Smooth muscle cell (in vitro differentiated cells): ENCODE measurements around the gene AMPD2. TPM values are rescaled to one million over a fixed set of nuclear protein-coding genes. Genes with fewer than 3 reads are reported as not detected.

ENCODE experiments used
- DNase-seq: peaks from one replicate; lab custom pipeline; 2025; ENCODE audit not compliant: unreplicated experiment; lab: John Stamatoyannopoulos, UW
- H2AFZ ChIP-seq: fragments of 200-600 bp; sonication (generic); 2 replicates; pipeline ENCODE4 v1.6.0; 2016; ENCODE audit warnings: antibody characterized with exemption, low read depth, mild to moderate bottlenecking
- H3F3A ChIP-seq: fragments of 200-600 bp; sonication (generic); 2 replicates; pipeline ENCODE4 v1.6.0; 2017; ENCODE audit warnings: antibody characterized with exemption, low read depth
- H3K27ac ChIP-seq: fragments of 200-600 bp; sonication (generic); 2 replicates; pipeline ENCODE4 v1.5.1; 2016; ENCODE audit warnings: low read depth, mild to moderate bottlenecking
- H3K27me3 ChIP-seq: fragments of 200-600 bp; sonication (generic); 2 replicates; pipeline ENCODE4 v1.6.1; 2016; ENCODE audit warnings: low read depth, mild to moderate bottlenecking
- H3K36me3 ChIP-seq: fragments of 200-600 bp; sonication (generic); 2 replicates; pipeline ENCODE4 v1.5.1; 2016; ENCODE audit warnings: low read depth
- H3K4me1 ChIP-seq: fragments of 200-600 bp; sonication (generic); 2 replicates; pipeline ENCODE4 v1.5.1; 2016; ENCODE audit warnings: low read depth
- H3K4me2 ChIP-seq: fragments of 200-600 bp; sonication (generic); 2 replicates; pipeline ENCODE4 v1.6.0; 2016; ENCODE audit warnings: mild to moderate bottlenecking
- H3K4me3 ChIP-seq: fragments of 200-600 bp; sonication (generic); 2 replicates; pipeline ENCODE4 v1.5.1; 2016; ENCODE audit warnings: mild to moderate bottlenecking
- H3K79me2 ChIP-seq: fragments of 200-600 bp; sonication (generic); 2 replicates; pipeline ENCODE4 v1.6.0; 2016; ENCODE audit warnings: low read depth, mild to moderate bottlenecking
- H3K9ac ChIP-seq: fragments of 200-600 bp; sonication (generic); 2 replicates; pipeline ENCODE4 v1.6.0; 2016; ENCODE audit warnings: low read depth
- H3K9me3 ChIP-seq: fragments of 200-600 bp; sonication (generic); replicated peaks from 2 replicates; pipeline ENCODE4 v1.5.1; 2016; ENCODE audit warnings: low read depth
- H4K20me1 ChIP-seq: fragments of 200-600 bp; sonication (generic); 2 replicates; pipeline ENCODE4 v1.6.0; 2016; ENCODE audit warnings: low read depth
- WGBS: methylation state at CpG from one replicate; pipeline ENCODE4 v1.1.7; 2016; ENCODE audit warnings: low lambda C conversion rate; 5-methylcytosine and 5-hydroxymethylcytosine counted together
- polyA plus RNA-seq: library from polyadenylated mRNA; unstranded; fragments of >200 nt; fragmentation: Nextera tagmentation; extraction: Ambion mirVana; gene quantifications from 2 replicates; pipeline ENCODE4 v1.2.1, GENCODE V29; 2016
- total RNA-seq: library from RNA; depleted of rRNA; stranded (reverse); fragments of >200 nt; gene quantifications from 2 replicates; pipeline ENCODE4 v1.2.3, GENCODE V29; 2014
- TF ChIP-seq, protein P1 (sequence below): fragments of 200-600 bp; sonication (generic); IDR thresholded peaks from 2 replicates; pipeline ENCODE4 v1.5.1; 2017; ENCODE audit warnings: borderline replicate concordance, mild to moderate bottlenecking, antibody characterized with exemption; ENCODE audit not compliant: insufficient read depth, poor library complexity, severe bottlenecking

AMPD2 gene
- total and polyA plus RNA-seq, 2 experiments from 2014 or later, result 57.4 to 104 TPM

GRCh38 chr1:109655615-109656519 is 36.2 kb downstream of the AMPD2 start, which contains the start of gene GSTM4:
Gene GSTM4, plus strand, starts transcription at chr1:109656099. Its CDS starts 291 bp downstream, at chr1:109656390.
- H3K4me1 ChIP-seq, result no peaks in the 10 kb centered on the region
- no peaks in the 10 kb centered on the region for H3F3A ChIP-seq
- WGBS, result 4% methylated on average over 54 of the region's 54 CpGs
- peak within 1 kb of the TSS; percentile 86 for H2AFZ ChIP-seq
- peak within 1 kb of the TSS; percentile 89 for H3K4me2 ChIP-seq
- no peaks in the 10 kb centered on the region for H3K36me3 ChIP-seq
- TF ChIP-seq, protein P1, sequence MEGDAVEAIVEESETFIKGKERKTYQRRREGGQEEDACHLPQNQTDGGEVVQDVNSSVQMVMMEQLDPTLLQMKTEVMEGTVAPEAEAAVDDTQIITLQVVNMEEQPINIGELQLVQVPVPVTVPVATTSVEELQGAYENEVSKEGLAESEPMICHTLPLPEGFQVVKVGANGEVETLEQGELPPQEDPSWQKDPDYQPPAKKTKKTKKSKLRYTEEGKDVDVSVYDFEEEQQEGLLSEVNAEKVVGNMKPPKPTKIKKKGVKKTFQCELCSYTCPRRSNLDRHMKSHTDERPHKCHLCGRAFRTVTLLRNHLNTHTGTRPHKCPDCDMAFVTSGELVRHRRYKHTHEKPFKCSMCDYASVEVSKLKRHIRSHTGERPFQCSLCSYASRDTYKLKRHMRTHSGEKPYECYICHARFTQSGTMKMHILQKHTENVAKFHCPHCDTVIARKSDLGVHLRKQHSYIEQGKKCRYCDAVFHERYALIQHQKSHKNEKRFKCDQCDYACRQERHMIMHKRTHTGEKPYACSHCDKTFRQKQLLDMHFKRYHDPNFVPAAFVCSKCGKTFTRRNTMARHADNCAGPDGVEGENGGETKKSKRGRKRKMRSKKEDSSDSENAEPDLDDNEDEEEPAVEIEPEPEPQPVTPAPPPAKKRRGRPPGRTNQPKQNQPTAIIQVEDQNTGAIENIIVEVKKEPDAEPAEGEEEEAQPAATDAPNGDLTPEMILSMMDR, result no peak
- H3K9me3 ChIP-seq, result no peaks in the 10 kb centered on the region
- H3K27ac ChIP-seq, result peak within 1 kb of the TSS; percentile 36
- H4K20me1 ChIP-seq, result no peaks in the 10 kb centered on the region
- peaks cover 16% of the 10 kb centered on the region for H3K27me3 ChIP-seq
- peak within 1 kb of the TSS; percentile 36 for H3K9ac ChIP-seq
- H3K79me2 ChIP-seq, result no peaks in the 10 kb centered on the region
- H3K4me3 ChIP-seq, result peak within 1 kb of the TSS; percentile 68
- peak; percentile 58 for DNase-seq

GRCh38 chr1:109657395-109657794 is 37.8 kb downstream of the AMPD2 start:
- Histone ChIP-seq H3K79me2 (no peaks in the 10 kb centered on the region), H3K4me3 (no peak overlapping the region)
- 100% methylated on average over 4 of the region's 4 CpGs for WGBS

GRCh38 chr1:109657970-109658369 is 38.3 kb downstream of the AMPD2 start:
- no peaks in the 10 kb centered on the region for H3F3A ChIP-seq
- H3K36me3 ChIP-seq, result no peaks in the 10 kb centered on the region
- TF ChIP-seq, protein P1, result no peak
- H3K4me2 ChIP-seq, result no peak overlapping the region
- 95% methylated on average over 7 of the region's 7 CpGs for WGBS
- H3K4me1 ChIP-seq, result no peaks in the 10 kb centered on the region
- H3K27ac ChIP-seq, result no peak overlapping the region
- H3K27me3 ChIP-seq, result no peaks in the 10 kb centered on the region
- no peaks in the 10 kb centered on the region for H3K79me2 ChIP-seq
- no peak for DNase-seq
- no peak overlapping the region for H2AFZ ChIP-seq
- H3K4me3 ChIP-seq, result no peak overlapping the region
- H3K9me3 ChIP-seq, result no peaks in the 10 kb centered on the region
- no peaks in the 10 kb centered on the region for H4K20me1 ChIP-seq
- H3K9ac ChIP-seq, result no peak overlapping the region

More at GRCh38 chr1:109657395-109657794, 37.8 kb downstream of the AMPD2 start:
- no peak for DNase-seq
- TF ChIP-seq, protein P1, result no peak
- H3F3A ChIP-seq, result no peaks in the 10 kb centered on the region
- no peak overlapping the region for H3K4me2 ChIP-seq
- no peak overlapping the region for H3K27ac ChIP-seq
- H3K4me1 ChIP-seq, result no peaks in the 10 kb centered on the region
- no peaks in the 10 kb centered on the region for H3K9me3 ChIP-seq
- no peaks in the 10 kb centered on the region for H3K36me3 ChIP-seq
- H4K20me1 ChIP-seq, result no peaks in the 10 kb centered on the region
- no peak overlapping the region for H3K9ac ChIP-seq
- H3K27me3 ChIP-seq, result peaks cover under 1% of the 10 kb centered on the region
- H2AFZ ChIP-seq, result no peak overlapping the region
